D721Med (cell line): ENCODE measurements around the gene KNDC1.

Experiments used
- DNase-seq: peaks from one replicate; pipeline ENCODE4 v3.0.0; 2011; ENCODE audit warnings: low spot score; ENCODE audit not compliant: insufficient read length
- FAIRE-seq: peaks from 2 replicates; lab custom pipeline; 2011; peaks lifted over from hg19 to GRCh38; lab: Jason Lieb, UNC
- TF ChIP-seq, protein P1 (sequence below): IDR thresholded peaks from 2 replicates; pipeline ENCODE4 v1.5.1; 2012; ENCODE audit warnings: mild to moderate bottlenecking, control low read depth; ENCODE audit not compliant: insufficient read depth; ENCODE audit errors: missing control alignments

The KNDC1 gene

DNA sequence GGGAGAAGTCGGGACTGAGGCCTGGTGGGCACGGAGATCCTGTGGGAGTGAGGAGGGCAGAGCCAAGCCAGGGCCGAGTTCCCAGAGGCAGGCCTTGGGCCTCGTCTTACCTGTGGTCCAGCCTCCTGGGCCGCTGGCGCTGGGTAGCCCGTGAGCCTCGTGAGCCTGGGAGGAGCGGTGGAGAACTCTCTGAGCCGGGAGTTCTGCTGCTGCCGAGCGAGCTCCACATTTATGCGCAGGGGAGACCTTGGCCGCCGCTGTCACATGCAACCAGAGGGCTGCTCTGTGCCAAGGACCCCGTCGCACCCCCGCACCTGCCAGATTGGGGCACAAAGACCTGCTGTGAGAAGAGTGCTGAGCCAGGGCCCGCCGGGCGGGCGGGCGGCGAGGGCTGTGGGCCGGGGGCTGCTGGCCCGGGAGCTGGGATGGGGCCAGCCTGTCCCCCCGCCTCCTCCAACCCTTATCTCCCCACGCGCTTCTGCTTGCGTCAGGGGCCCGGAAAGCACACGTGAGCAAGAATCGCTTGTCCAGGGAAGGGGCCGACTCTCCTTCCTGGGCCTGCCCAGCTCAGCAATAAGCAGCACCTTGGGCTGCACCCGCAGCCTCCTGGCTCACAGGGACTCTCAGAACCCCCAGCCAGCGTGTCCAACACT is 87.8 kb downstream of the KNDC1 start:
- TF ChIP-seq, protein P1, sequence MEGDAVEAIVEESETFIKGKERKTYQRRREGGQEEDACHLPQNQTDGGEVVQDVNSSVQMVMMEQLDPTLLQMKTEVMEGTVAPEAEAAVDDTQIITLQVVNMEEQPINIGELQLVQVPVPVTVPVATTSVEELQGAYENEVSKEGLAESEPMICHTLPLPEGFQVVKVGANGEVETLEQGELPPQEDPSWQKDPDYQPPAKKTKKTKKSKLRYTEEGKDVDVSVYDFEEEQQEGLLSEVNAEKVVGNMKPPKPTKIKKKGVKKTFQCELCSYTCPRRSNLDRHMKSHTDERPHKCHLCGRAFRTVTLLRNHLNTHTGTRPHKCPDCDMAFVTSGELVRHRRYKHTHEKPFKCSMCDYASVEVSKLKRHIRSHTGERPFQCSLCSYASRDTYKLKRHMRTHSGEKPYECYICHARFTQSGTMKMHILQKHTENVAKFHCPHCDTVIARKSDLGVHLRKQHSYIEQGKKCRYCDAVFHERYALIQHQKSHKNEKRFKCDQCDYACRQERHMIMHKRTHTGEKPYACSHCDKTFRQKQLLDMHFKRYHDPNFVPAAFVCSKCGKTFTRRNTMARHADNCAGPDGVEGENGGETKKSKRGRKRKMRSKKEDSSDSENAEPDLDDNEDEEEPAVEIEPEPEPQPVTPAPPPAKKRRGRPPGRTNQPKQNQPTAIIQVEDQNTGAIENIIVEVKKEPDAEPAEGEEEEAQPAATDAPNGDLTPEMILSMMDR = no peak
- no peak for DNase-seq
- no peak for FAIRE-seq

DNA sequence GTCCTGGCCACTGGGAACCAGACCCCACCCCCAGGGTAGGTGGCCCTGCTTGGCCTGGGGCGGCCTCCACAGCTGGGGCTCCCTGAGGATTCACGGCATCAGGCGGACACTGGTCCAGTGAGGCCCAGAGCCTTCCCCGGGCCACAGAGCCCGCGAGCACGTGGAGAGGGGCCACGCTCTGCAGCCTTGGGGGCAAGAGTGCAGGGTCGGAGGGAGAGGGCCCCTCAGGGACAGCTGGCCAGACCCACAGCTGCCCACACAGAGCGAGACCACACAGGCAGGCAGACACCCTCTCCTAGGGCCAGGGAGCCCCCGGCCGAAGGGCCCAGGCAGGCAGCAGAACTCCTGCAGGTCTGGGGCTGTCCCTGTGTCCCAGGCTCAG is 88.3 kb downstream of the KNDC1 start:
- FAIRE-seq (no peak), DNase-seq (no peak)
- TF ChIP-seq, protein P1 = no peak

DNA sequence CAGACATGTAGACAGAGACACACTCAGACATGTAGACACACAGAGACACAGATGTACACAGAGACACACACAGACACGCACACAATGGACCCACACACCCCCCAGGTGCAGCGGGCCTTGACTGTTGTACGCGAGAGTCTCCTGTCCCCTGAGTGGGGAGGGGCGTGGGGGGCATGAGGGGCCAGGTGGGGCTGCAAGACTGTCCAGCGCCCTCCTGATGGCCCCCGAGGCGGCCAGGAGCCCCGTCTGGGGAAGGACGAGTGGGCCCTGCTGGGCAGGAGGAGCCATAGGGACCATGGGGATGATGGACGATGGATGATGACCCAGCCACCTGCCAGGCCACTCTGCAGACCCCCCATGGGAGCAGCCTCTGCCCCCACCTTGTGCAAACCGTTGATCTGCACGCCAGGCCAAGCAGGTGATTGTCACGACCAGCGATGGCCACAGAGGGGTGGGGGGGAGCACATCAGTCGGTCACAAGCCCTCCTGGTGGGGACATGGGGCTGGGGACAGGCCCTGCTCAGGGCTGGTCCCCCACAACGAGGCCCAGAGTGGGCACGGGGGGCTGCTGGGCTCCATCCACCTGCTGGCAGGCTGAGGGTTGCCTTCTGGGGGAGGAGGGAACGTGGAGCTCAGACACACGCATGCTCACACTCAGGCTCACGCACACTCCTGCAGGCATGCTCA is 89.2 kb downstream of the KNDC1 start:
- FAIRE-seq (no peak), DNase-seq (no peak)
- TF ChIP-seq, protein P1 = no peak

DNA sequence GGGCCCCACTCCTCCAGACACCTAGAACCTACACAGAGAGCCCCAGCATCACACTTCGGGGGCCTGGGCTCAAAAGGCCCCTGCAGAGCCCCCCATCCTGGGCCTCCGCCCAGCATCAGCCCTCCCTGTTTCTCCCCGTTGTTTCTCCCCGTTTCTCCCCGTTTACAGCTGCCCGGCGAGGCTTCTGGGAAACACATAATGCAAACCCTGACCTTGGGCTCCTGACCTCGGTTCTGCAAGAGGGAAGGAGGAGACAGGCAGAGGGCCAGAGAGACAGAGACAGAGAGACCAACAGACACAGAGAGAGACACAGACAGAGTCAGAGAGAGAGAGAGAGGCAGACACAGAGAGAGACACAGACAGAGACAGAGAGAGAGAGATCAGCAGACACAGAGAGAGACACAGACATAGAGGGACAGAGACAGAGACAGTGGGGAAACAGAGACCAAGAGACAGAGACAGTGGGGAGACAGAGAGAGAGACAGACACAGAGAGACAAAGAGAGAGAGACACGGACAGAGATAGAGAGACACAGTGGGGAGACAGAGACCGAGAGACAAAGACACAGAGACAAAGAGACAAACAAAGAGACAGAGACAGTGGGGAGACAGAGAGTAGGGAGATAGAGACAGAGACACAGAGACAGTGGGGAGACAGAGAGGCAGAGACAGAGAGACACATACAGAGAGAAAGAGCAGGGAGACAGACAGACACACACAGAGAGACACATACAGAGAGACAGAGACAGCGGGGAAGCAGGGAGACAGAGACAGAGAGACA is 90.1 kb downstream of the KNDC1 start:
- no peak for FAIRE-seq
- TF ChIP-seq, protein P1 = no peak
- DNase-seq = no peak

DNA sequence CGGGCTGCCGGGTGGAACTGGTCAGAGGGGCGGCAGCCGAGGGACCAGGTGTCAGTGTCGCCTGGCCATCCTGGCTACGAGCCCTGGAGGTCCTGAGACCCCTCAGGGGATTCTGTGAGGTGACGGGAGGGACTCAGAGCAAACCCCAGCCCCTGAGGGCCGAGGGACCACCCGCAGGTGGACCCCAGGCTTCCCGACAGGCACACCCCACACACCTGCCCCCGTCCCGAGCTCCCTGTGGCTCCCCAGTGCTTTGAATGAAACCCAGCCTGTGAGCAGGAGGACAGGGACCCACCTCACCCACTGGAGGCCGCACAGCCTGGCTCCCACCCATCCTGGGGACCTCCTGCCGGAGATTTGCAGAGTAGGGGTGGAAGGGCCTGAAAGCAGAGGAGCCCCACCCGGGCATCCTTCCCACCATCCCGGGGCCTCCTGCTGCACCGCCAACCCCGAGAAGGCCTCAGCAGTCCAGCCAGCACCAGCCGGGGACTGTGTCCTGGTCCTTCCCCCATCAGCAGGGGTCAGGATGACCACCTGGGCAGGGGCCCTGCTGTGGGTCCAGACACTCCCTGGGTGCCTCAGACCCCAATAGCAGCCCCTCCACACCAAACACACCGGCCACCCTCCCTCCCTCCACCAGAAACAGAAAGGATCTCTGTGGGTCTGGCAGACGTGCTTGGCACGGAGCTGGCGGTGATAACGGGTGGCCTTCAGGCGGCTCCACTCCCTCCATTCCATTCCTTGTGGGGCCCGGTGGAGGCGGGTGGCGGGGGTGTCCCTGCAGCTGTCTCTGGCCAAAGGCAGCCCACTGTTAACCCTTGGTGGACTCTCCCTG is 91.6 kb downstream of the KNDC1 start:
- TF ChIP-seq, protein P1 = no peak
- DNase-seq = no peak
- FAIRE-seq = no peak

DNA sequence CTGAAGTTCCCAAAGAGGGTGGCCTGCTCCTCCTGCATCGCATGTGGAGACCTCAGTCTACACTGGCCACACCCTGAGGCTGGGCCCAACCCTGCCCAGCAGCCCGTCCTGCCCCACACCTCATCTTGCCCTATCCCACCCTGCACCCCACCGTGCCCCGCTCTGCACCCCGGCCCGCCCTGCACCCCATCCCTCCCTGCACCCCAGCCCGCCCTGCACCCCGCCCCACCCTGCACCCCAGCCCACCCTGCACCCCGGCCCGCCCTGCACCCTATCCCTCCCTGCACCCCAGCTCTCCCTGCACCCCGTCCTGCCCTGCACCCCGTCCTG is 92.2 kb downstream of the KNDC1 start:
- DNase-seq = no peak
- FAIRE-seq = no peak
- TF ChIP-seq, protein P1 = no peak
